DMS153 (cell line): ENCODE results near the gene LTBP2.

ENCODE experiments used
- DNase-seq: peaks from one replicate; lab custom pipeline; 2025; lab: John Stamatoyannopoulos, UW

The LTBP2 gene

DNA sequence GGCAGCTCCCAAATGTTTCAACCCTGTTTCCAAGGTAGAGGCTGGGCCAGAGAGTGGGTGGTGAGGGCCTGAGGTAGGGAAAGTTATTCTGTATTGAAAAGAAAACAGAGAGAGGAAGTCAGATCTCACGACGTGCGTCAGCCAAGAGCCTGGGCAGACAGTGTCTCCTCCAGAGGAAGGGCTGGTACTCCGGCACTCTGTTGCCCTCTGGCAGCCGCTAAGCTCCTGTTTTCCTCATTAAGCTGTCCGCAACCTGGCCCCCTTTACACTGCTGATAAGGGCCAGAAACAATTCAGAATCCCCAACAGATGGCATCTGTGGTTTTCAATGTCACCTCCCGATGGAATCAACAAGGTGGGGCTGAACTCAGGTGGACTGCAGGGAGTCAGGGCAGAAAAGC is 26.0 kb upstream of the LTBP2 start:
- DNase-seq: no peak

DNA sequence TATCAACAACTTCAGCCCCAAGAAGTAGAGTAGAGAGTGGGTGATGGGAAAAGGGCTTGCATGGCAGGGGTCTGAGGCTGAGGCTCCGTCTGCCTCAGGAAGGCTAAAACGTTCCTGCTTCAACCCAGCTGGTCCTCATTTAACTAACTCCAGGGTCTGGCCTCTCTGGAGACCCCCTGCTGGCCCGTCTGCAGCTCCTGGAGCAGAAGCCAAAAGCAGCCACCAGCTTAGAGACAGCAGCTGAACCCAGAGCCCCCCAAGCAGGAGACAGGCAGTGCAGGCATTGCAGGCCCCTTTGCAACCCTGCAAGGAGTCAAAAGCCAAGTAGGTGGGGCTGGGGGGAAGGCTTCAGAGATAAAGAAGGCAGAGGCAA is 25.1 kb upstream of the LTBP2 start:
- no peak for DNase-seq

DNA sequence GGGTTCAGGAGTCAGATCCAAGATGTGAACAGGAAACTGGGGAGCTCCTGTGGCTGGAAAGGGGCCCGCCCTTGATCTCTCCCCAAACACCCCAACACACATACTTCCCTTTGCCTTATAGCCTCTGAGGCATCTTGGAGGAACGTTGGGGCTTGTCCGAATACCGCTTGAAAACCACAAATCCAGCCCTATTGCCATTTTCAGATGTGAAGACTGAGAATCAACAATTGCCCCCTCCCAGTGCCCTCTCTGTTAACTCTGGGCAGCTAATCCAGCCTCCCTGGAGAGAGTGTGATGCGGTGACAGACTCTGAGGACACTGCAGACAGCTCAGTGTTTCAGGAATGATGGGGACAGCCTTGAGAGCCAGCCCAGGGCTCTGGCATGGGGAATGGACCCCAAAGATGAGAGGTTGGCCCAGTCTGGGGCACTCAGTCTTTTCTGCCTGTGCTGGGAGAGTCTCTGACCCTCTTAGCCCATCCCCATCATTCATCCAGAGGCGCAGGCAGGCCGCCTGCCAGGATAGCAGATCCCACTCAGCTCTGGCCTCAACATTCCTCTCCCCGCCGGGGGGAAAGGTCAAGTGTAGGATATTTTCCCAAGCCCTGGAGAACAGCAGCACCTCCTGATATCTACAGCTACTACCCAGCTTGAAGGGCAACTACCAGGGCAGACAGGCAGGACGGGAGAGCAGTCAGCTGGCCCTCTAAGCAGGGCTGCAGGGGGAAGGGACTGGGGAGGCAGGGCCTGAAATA is 24.6 kb upstream of the LTBP2 start:
- no peak for DNase-seq

DNA sequence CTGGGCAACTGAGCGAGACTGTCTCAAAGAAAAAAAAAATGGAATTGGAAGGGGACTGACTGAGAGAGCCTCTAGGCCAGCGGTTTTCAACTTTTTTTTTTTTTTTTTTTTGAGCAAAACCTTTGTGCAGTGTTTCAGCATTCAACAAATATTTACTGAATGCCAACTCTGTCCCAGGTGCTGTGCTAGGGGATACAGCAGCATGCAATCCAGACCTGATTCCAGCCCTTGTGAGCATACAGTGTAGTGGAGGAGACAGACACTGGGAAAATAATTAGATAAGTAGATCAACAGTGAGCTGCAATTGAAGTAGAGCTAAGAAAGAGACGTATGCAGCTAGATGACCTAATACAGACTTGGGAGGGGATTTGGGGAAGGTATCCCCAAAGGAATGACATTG is 23.8 kb upstream of the LTBP2 start:
- DNase-seq: no peak

DNA sequence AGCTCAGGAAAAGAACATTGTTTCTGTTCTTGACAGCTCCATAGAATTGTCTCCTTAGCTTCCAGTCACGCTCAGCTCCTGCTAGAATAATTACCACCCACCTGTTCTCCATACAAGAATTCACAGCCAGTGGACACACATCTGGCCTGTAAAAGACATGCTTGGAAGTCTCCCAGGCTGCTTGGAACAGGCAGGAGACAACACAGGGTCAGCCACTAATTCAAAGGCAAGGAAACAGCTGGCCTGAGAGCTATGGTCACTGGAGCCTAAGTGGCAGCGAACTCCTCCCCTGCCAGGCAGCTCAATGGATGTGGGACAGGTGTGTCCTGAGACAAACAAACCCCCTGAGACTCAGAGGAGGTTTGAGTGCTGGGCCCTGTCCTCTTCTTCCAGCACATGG is 22.9 kb upstream of the LTBP2 start:
- DNase-seq: no peak

DNA sequence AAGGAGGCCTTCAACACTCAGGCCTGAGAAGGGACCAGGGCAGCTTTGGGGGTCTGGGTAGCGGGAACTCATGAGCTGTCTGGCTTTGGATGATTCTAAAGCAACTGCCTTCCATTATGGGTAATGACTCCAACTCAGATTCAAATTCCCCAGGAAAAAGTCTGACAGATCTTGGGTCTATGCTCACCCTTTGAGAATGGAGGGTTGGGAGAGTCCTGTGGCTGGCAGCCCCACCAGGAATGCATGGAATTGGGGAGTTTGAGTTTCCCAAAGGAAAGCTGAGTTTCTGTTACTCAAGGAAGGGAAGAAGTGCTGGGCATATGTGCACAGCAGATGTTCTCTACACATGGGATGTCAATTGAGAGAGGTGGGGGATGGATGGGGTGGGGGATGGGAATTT is 22.4 kb upstream of the LTBP2 start:
- DNase-seq: no peak

- no peak for DNase-seq
Measured at GRCh38 chr14:74630881-74631690, 19.0 kb upstream of the LTBP2 start.

DNA sequence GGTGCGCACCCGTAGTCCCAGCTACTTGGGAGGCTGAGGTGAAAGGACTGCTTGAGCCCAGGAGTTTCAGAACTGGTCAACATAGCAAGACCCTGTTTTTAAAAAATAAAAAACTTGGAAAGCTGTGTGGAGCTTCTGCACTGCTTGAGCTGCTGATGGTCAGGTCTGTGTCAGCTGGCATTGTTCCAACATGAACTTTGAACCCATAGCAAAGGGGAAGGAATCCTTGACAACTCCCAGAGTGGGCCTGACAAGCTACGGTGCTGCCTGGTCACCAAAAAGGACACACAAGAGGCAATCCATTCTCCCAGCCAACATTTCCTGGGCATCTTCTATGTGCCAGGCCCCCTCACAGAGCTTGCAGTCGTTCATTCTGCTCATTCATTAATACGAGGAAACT is 16.4 kb upstream of the LTBP2 start:
- DNase-seq: no peak

DNA sequence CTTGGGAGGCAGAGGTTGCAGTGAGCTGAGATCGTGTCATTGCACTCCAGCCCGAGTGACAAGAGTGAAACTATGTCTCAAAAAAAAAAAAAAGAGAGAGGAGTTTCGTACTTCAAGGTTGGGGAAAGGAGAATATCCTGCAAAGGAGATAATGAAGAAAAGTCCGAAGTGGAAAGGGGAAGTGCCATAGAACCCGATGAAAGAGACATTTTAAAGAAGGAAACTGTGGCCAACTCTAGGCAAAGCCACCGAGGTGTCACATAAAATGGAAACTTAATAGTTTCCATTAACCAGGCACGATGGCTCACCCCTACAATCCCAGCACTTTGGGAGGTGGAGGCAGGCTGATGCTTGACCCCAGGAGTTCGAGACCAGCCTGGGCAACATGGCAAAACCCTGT is 15.0 kb upstream of the LTBP2 start:
- DNase-seq: no peak

- no peak for DNase-seq
Measured at GRCh38 chr14:74622257-74622656, 10.2 kb upstream of the LTBP2 start.

GRCh38 chr14:74621556-74621955 is 9.5 kb upstream of the LTBP2 start:
- no peak for DNase-seq

GRCh38 chr14:74620923-74621322 is 8.9 kb upstream of the LTBP2 start:
- DNase-seq: no peak

GRCh38 chr14:74620497-74620921 is 8.5 kb upstream of the LTBP2 start:
- no peak for DNase-seq

- no peak for DNase-seq
Measured at GRCh38 chr14:74619672-74620131, 7.7 kb upstream of the LTBP2 start.

- DNase-seq: peak; percentile 15
Measured at GRCh38 chr14:74618078-74618952, 6.3 kb upstream of the LTBP2 start.

- no peak for DNase-seq
Measured at GRCh38 chr14:74616996-74617700, 5.1 kb upstream of the LTBP2 start.

DNA sequence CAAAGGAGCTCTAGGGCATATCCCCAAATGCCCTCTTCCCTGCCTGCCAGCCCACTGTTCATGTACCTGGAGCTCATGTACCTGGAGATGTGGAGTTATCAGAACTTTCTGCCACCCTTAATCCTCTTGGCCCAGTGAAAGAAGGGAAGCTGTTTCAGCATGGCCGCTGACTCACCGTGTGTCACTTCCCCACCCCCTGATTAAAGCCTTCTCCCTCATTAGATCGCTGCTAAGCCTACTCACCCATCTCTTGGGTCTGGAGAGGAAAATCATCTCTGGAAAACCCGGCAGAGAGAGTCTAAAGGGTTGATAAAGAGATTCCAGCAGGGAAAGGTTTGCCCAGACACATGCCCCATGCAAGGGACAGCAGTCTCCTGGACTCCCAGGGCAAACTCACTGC is 4.5 kb upstream of the LTBP2 start:
- DNase-seq: no peak

DNA sequence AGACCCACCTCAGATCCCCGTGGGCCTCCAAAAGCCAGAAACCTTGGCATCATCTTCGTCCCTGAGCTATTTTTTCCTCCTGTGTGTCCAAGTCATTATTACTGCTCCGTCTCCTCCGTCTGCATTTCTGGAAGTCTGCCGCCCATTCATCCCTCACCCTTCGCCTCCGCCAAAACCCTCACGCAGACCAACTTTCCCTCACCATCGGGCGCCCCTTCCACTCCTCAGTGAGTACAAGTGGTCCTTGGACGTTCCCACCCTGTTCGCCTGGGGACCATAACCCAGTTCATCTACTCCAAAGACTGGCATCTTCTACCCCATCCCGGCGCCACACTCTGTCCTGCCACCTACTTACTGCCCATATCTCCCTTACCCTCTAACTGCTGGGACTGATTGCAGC is 3.7 kb upstream of the LTBP2 start:
- DNase-seq: no peak

DNA sequence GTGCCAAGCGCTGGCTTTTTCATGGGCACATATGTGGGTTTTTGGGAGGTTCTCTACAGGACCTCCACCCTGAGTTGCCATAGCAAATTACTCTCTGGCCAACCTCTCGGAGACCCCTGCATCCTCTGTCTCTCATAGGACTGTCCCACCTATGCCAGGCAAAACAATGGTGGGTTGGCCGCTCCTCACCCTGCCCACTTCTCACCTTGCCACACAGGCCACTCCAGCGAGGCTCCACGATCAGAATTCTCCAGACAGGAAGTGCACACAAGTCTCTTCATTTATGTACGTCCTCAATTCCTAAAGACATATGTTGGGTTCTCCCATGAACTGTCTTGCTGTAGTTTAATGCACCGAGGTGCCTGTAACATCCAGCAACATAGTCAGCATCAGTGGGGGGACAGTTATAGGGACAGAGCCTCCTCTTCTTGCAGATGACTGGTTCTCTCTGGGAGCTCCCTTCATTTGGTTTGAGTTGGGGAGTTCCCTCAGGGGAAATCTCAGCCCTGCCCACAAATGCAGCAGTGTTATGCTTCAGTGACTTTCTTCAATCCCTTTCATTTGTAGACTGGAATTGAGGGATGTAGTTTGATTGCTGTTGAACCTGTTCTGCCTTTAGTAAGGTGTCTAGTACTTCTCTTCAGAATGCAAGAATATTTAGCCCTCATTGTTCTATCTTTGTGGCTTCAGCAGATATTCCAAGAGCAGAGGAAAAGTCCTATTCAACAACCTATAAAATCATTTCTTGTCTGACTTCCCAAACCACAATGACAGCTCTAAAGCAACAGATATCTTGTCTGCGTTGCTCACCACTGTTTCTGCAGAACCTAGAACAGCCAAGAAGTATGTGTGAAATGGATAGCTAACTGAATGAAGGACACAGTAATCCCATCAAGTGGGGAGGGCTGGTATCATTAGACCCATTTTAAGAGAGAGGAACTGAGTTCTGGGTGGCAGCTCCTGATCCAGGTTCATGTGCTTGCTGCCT is 2.8 kb upstream of the LTBP2 start:
- DNase-seq: no peak

- no peak for DNase-seq
Measured at GRCh38 chr14:74613211-74613914, 1.3 kb upstream of the LTBP2 start.
